T-cell (primary cell): ENCODE measurements around the gene POU2F3. TPM values are rescaled to one million over a fixed set of nuclear protein-coding genes. Genes with fewer than 3 reads are reported as not detected.

Source experiments
- ATAC-seq, 4 experiments: fragments of 200-7000 bp in 3 of 4; fragments of 150-1000 bp in 1 of 4; cut with Tn5 transposase; replicated peaks in 1 of 4; 1 replicate in 3 of 4; 2 replicates in 1 of 4; pipeline ENCODE4 v1.10.0; 2021; ENCODE audit warnings: moderate library complexity in 3 of 4, mild to moderate bottlenecking in 2 of 4, moderate number of reproducible peaks in 1 of 4
- CTCF ChIA-PET, 2 donors: fragments of 300-600 bp; sonication (Branson Sonifier 250); formaldehyde crosslinking; loops; one replicate each; lab custom pipeline; 2022; ENCODE audit warnings: antibody characterized with exemption in 2 of 2; lab: Charles Lee
- POLR2A ChIA-PET, 2 donors: fragments of 300-600 bp; sonication (Branson Sonifier 250); formaldehyde crosslinking; loops; one replicate each; lab custom pipeline; 2022; ENCODE audit warnings: antibody characterized with exemption in 2 of 2; lab: Charles Lee
- DNase-seq, 35 experiments: peaks; one replicate each; pipeline versions ENCODE4 v3.0.0 to v3.0.0-alpha.2; 2013 to 2023
- H3K27ac ChIP-seq: one replicate; pipeline ENCODE4 v1.5.1; 2013; ENCODE audit warnings: low read length
- H3K27me3 ChIP-seq, 2 experiments: replicated peaks in 1 of 2; 1 replicate in 1 of 2; 2 replicates in 1 of 2; pipeline versions ENCODE4 v1.6.1 to v1.7.0; 2013; ENCODE audit warnings: low read length in 1 of 2, mixed read lengths in 1 of 2; ENCODE audit not compliant: control insufficient read depth in 2 of 2, insufficient read depth in 2 of 2; ENCODE audit errors: extremely low read depth in 1 of 2
- H3K36me3 ChIP-seq, 2 donors: 1 replicate in 1 of 2; 2 replicates in 1 of 2; pipeline versions ENCODE4 v1.6.1 to v1.7.0; 2013; ENCODE audit warnings: low read length in 1 of 2; ENCODE audit not compliant: control insufficient read depth in 2 of 2, insufficient read depth in 1 of 2; ENCODE audit errors: extremely low read depth in 1 of 2
- H3K4me1 ChIP-seq, 2 experiments: 1 replicate in 1 of 2; 2 replicates in 1 of 2; pipeline versions ENCODE4 v1.6.1 to v1.7.0; 2013; ENCODE audit warnings: low read length in 2 of 2, mixed read lengths in 1 of 2; ENCODE audit not compliant: insufficient read depth in 2 of 2, control insufficient read depth in 1 of 2; ENCODE audit errors: extremely low read depth in 1 of 2
- H3K4me3 ChIP-seq, 2 donors: 1 replicate in 1 of 2; 2 replicates in 1 of 2; pipeline versions ENCODE4 v1.5.1 to v1.7.0; 2013; ENCODE audit warnings: mild to moderate bottlenecking in 2 of 2, low read length in 1 of 2, moderate library complexity in 1 of 2; ENCODE audit not compliant: control insufficient read depth in 1 of 2; ENCODE audit errors: extremely low read depth in 1 of 2
- H3K9me3 ChIP-seq: 2 replicates; pipeline ENCODE4 v1.7.0; 2013
- H3K27ac Mint-ChIP-seq, 2 donors: one replicate each; pipeline ENCODE4 v1.8.0; 2020 to 2021; ENCODE audit warnings: mild to moderate bottlenecking in 2 of 2, mixed read lengths in 2 of 2
- H3K27me3 Mint-ChIP-seq, 2 donors: one replicate each; pipeline ENCODE4 v1.8.0; 2021 to 2022; ENCODE audit warnings: mixed read lengths in 2 of 2
- H3K36me3 Mint-ChIP-seq: one replicate; pipeline ENCODE4 v1.8.0; 2021; ENCODE audit warnings: mixed read lengths
- H3K4me1 Mint-ChIP-seq, 3 donors: one replicate each; pipeline ENCODE4 v1.8.0; 2020 to 2022; ENCODE audit warnings: mixed read lengths in 3 of 3, mild to moderate bottlenecking in 1 of 3
- H3K4me3 Mint-ChIP-seq, 3 donors: one replicate each; pipeline ENCODE4 v1.8.0; 2020 to 2022; ENCODE audit warnings: mild to moderate bottlenecking in 3 of 3, mixed read lengths in 3 of 3, moderate library complexity in 3 of 3
- H3K9me3 Mint-ChIP-seq, 3 donors: one replicate each; pipeline ENCODE4 v1.8.0; 2020 to 2022; ENCODE audit warnings: mixed read lengths in 3 of 3
- WGBS: methylation state at CpG from one replicate; pipeline ENCODE4 v1.1.5; 2013; ENCODE audit warnings: missing lambda C conversion rate; ENCODE audit not compliant: insufficient coverage; 5-methylcytosine and 5-hydroxymethylcytosine counted together
- total RNA-seq, 35 experiments: library from RNA in 6 of 35; stranded (reverse) in 6 of 35; fragments of 120-200 nt in 1 of 35; gene quantifications; one replicate each; pipeline versions ENCODE4 v1.2.1 to v1.2.4 and lab custom pipeline; 2013 to 2026

The POU2F3 gene
- total RNA-seq, 5 donors from 2014 or later (not counting 1 experiment from before 2014, with no cell fraction given), result not detected

DNA sequence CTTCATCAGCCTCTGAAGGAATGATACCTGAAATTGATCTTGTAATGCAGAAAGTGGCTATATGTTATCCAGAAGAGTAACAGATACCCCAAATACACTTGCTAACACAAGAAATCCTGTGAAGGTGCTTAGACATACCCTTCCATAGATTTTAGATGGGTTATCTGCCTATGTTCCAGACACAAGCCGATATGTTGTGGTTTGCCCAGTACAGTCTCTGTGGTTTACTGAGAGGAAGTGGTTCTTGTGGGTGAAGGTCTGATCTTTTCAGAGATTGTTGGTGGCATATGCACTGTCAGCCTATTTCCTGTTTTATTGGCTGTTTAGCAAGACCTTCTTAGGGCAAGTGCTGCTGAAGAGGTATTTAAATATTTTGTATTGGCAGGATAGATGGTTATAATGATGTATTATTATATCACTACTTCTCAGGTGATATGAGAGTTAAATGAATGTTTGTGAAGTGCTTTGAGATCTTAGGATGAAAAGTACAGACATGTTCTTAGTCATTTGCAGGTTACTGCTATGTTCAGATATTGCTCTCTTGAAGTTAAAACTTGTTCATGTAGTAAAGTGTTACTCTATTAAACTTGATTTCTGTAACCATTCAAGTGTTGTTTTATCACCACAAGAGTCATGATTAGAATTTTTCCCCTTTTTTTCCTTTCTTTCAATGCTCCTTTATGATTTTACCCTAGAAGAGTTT is 104.5 kb downstream of the POU2F3 start:
- peak overlapping the region; percentile 46 to 54 (median 47) for H3K4me3 Mint-ChIP-seq
- WGBS, result no CpG with 5 or more reads among the region's 1 CpG
- no peak overlapping the region for H3K27ac Mint-ChIP-seq
- ATAC-seq, result peak; percentile 83 to 97 (median 92)
- Histone ChIP-seq H3K27ac (no peak overlapping the region), H3K36me3 (no peaks in the 10 kb centered on the region), H3K9me3 (peaks cover 6% of the 10 kb centered on the region), H3K4me3 (peak overlapping the region in 1 of 2 donors; percentile 32), H3K4me1 (peaks cover 15 to 20% of the 10 kb centered on the region in 2 experiments), H3K27me3 (peaks cover 15 to 22% of the 10 kb centered on the region in 2 experiments)
- ChIA-PET POLR2A (no interaction called here), CTCF (interaction anchor here in 1 of 2 donors (1.1 kb wide), 1 partner anchor 9 kb away, joined by 6 read pairs; no protein-coding TSS in a partner anchor)
- peaks cover 40 to 54% (median 42%) of the 10 kb centered on the region in 3 donors for H3K4me1 Mint-ChIP-seq
- H3K9me3 Mint-ChIP-seq, result no peaks in the 10 kb centered on the region
- H3K36me3 Mint-ChIP-seq, result no peaks in the 10 kb centered on the region
- peak in 24 of 35 experiments; percentile 8 to 82 (median 34) for DNase-seq
- peaks cover 54 to 61% of the 10 kb centered on the region in 2 donors for H3K27me3 Mint-ChIP-seq

DNA sequence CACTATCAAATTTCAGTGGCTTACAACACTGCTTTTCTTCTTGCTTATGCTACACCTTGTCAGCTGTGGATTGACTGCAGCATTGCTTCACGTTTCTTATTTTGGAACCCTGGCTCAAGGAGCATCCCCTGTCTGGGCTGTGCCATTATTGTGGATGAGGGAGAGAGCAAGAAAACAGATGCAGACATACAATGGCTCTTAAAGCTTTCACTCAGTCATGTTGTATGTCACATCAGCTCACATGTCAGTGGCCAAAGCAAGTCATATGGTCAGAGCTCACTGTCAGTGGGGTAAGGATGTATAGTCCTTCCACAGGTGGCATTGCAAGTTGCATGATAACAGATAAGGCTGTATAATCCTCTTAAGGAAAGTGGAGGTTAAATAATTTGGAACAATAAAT is 106.3 kb downstream of the POU2F3 start:
- H3K27ac ChIP-seq, result no peak overlapping the region
- 71% methylated on average over 1 of the region's 1 CpG for WGBS
- Mint-ChIP-seq H3K4me3 (no peak overlapping the region), H3K4me1 (peaks cover 28 to 48% (median 32%) of the 10 kb centered on the region in 3 donors), H3K9me3 (no peaks in the 10 kb centered on the region), H3K27me3 (peaks cover 52 to 56% of the 10 kb centered on the region in 2 donors), H3K36me3 (no peaks in the 10 kb centered on the region), H3K27ac (no peak overlapping the region)
- H3K4me3 ChIP-seq, result no peak overlapping the region
- no peak for ATAC-seq
- ChIA-PET POLR2A (no interaction called here), CTCF (interaction anchor here in 1 of 2 donors (0.8 kb wide), 1 partner anchor 11 kb away, joined by 5 read pairs; no protein-coding TSS in a partner anchor)
- H3K27me3 ChIP-seq, result peaks cover 16 to 24% of the 10 kb centered on the region in 2 experiments
- peaks cover 6% of the 10 kb centered on the region for H3K9me3 ChIP-seq
- peaks cover 15 to 20% of the 10 kb centered on the region in 2 experiments for H3K4me1 ChIP-seq
- DNase-seq, result no peak
- H3K36me3 ChIP-seq, result no peaks in the 10 kb centered on the region

DNA sequence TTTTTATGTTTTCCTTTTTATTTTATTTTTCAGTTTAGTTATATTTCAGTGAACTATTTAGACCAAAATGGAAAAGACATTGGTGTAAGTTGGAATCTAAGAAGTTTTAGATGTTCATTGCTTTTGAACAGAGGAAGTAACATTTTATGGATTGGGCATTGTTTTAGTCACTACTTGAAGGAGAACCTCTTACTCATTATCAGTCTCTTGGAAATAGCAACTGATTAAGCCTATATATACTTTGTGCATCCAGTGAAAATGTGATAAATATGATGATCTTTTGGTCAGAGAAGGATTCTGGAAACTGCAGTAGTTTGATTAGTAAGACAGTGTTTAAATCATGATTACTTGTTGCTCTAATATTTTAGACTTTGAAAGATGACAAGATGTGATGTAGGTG is 110.7 kb downstream of the POU2F3 start:
- Histone ChIP-seq H3K9me3 (no peaks in the 10 kb centered on the region), H3K4me3 (no peak overlapping the region), H3K27ac (no peak overlapping the region), H3K36me3 (no peaks in the 10 kb centered on the region), H3K27me3 (peaks cover 13 to 29% of the 10 kb centered on the region in 2 experiments), H3K4me1 (no peaks in the 10 kb centered on the region)
- H3K9me3 Mint-ChIP-seq, result no peaks in the 10 kb centered on the region
- ATAC-seq, result no peak
- no peak overlapping the region for H3K4me3 Mint-ChIP-seq
- H3K27me3 Mint-ChIP-seq, result peaks cover 50 to 69% of the 10 kb centered on the region in 2 donors
- peaks cover 7 to 22% (median 13%) of the 10 kb centered on the region in 3 donors for H3K4me1 Mint-ChIP-seq
- no peaks in the 10 kb centered on the region for H3K36me3 Mint-ChIP-seq
- POLR2A ChIA-PET, result no interaction called here
- no peak overlapping the region for H3K27ac Mint-ChIP-seq
- CTCF ChIA-PET, result interaction anchor here in 1 of 2 donors (0.6 kb wide), 1 partner anchor 50 kb away, joined by 5 read pairs; no protein-coding TSS in a partner anchor
- no peak for DNase-seq

DNA sequence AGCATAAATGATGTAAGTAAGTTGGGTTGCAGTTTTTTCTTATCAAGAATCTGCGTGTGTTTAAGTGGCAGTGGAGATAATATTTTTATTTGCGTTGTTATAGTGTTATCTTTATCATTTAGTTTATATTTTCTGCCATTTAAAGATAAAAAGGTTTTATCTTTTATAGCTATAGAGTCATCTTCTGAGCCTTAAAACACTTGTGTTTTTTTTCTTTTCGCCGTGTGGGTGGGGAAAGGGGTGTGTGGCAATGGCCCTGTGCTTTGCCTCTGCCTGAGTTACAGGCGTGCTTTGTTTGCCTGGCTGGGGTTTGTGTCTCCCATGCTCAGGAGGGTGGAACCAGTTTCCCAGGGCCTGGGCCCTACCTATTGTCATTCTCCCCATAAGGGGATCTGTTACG is 112.5 kb downstream of the POU2F3 start:
- CTCF ChIA-PET, result no interaction called here
- peaks cover 5% of the 10 kb centered on the region for H3K36me3 Mint-ChIP-seq
- no peaks in the 10 kb centered on the region for H3K9me3 Mint-ChIP-seq
- no peak overlapping the region for H3K27ac Mint-ChIP-seq
- Histone ChIP-seq H3K4me3 (no peak overlapping the region), H3K27me3 (peaks cover 11 to 37% of the 10 kb centered on the region in 2 experiments), H3K4me1 (no peaks in the 10 kb centered on the region), H3K27ac (no peak overlapping the region), H3K9me3 (no peaks in the 10 kb centered on the region), H3K36me3 (no peaks in the 10 kb centered on the region)
- POLR2A ChIA-PET, result no interaction called here
- WGBS, result 100% methylated on average over 1 of the region's 6 CpGs
- H3K27me3 Mint-ChIP-seq, result peaks cover 41 to 64% of the 10 kb centered on the region in 2 donors
- peaks cover 0 to 8% (median 0%) of the 10 kb centered on the region in 3 donors for H3K4me1 Mint-ChIP-seq
- DNase-seq (no peak), ATAC-seq (no peak)
- no peak overlapping the region for H3K4me3 Mint-ChIP-seq

DNA sequence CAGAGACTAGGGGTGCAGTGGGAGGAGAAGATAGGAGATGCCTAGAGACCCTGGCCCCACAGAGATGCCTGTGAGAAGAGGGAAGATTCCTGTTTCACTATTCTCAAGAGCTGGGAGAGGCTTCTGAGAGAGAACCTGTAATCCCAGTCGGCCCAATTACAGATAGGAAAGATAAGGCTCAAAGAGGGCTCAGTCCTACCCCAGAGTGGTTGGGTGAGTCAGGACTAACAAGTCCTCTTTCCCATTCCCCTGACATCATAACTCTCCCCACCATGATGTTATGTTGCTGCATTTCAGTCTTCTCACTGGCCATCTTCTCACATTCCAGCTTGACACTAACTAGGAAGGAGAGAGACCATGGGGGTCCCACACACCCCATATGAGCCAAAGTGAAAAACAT is 114.1 kb downstream of the POU2F3 start:
- peaks cover 8 to 35% of the 10 kb centered on the region in 2 experiments for H3K27me3 ChIP-seq
- H3K4me3 ChIP-seq, result no peak overlapping the region
- H3K9me3 ChIP-seq, result no peaks in the 10 kb centered on the region
- peaks cover 5% of the 10 kb centered on the region for H3K36me3 Mint-ChIP-seq
- ChIA-PET POLR2A (no interaction called here), CTCF (no interaction called here)
- no peak overlapping the region for H3K27ac ChIP-seq
- no peak overlapping the region for H3K27ac Mint-ChIP-seq
- DNase-seq (no peak), ATAC-seq (no peak)
- no peaks in the 10 kb centered on the region for H3K4me1 ChIP-seq
- no peaks in the 10 kb centered on the region for H3K36me3 ChIP-seq
- H3K4me3 Mint-ChIP-seq, result no peak overlapping the region
- no peaks in the 10 kb centered on the region for H3K9me3 Mint-ChIP-seq
- WGBS, result 88% methylated on average over 1 of the region's 1 CpG
- peaks cover 41 to 63% of the 10 kb centered on the region in 2 donors for H3K27me3 Mint-ChIP-seq
- H3K4me1 Mint-ChIP-seq, result peaks cover 0 to 4% (median 0%) of the 10 kb centered on the region in 3 donors

DNA sequence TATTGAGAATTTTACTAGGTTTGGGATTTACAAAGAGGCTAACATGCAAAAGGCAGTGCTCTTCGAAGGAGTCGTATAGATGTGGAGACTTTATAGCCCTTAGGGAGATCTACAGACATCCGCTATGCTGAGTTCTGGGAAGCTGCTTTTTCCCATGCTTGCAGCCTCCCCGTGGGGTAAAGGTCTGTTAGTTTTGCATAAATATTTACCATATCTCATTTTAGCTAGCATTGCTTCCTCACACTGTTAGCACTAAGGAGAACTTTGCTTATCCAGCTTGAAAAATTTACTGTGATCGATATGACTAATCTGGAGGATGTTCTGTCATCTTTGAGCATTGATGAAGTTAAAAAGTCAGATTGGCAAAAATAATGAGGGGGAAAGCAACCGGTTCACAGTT is 114.8 kb downstream of the POU2F3 start:
- ChIA-PET POLR2A (no interaction called here), CTCF (no interaction called here)
- no peak overlapping the region for H3K27ac ChIP-seq
- peaks cover 0 to 4% (median 0%) of the 10 kb centered on the region in 3 donors for H3K4me1 Mint-ChIP-seq
- H3K4me1 ChIP-seq, result no peaks in the 10 kb centered on the region
- no peaks in the 10 kb centered on the region for H3K9me3 Mint-ChIP-seq
- no peaks in the 10 kb centered on the region for H3K9me3 ChIP-seq
- peaks cover 3 to 40% of the 10 kb centered on the region in 2 experiments for H3K27me3 ChIP-seq
- peaks cover 39 to 60% of the 10 kb centered on the region in 2 donors for H3K27me3 Mint-ChIP-seq
- H3K27ac Mint-ChIP-seq, result no peak overlapping the region
- no peak for DNase-seq
- no peak overlapping the region for H3K4me3 ChIP-seq
- peaks cover 5% of the 10 kb centered on the region for H3K36me3 Mint-ChIP-seq
- ATAC-seq, result no peak
- WGBS, result 100% methylated on average over 1 of the region's 6 CpGs
- H3K36me3 ChIP-seq, result no peaks in the 10 kb centered on the region
- no peak overlapping the region for H3K4me3 Mint-ChIP-seq
